K562 (cell line): Measurements from ENCODE around the gene UBXN11. TPM values are rescaled to one million over a fixed set of nuclear protein-coding genes. Genes with fewer than 3 reads are reported as not detected.

Experiments
- ARID1B ChIP-seq: fragments of 450-650 bp; IDR thresholded peaks from 2 replicates; pipeline ENCODE4 v1.6.1; 2016; ENCODE audit warnings: antibody characterized with exemption, mild to moderate bottlenecking, inconsistent platforms
- BACH1 ChIP-seq: fragments of 200-800 bp; sonication (Bioruptor generic); IDR thresholded peaks from 2 replicates; pipeline ENCODE4 v1.6.1; 2016; ENCODE audit warnings: missing genetic modification characterization, missing compliant biosample characterization
- EP300 ChIP-seq: IDR thresholded peaks from 2 replicates; pipeline ENCODE4 v1.6.1; 2012; ENCODE audit warnings: low read length, improper control_type of control experiment
- FOSL1 ChIP-seq: fragments of 200-800 bp; sonication (Bioruptor generic); conservative IDR thresholded peaks from 2 replicates; pipeline ENCODE4 v1.6.1; 2016; ENCODE audit warnings: missing genetic modification characterization, missing compliant biosample characterization
- HDAC6 ChIP-seq: IDR thresholded peaks from 2 replicates; pipeline ENCODE4 v1.6.1; 2012; ENCODE audit warnings: low read depth, mild to moderate bottlenecking, control low read depth, inconsistent platforms, low read length, moderate library complexity
- HOXB6 ChIP-seq: fragments of 250-450 bp; sonication (Bioruptor Pico); IDR thresholded peaks from 2 replicates; pipeline ENCODE4 v1.5.1; 2022; ENCODE audit warnings: mild to moderate bottlenecking, borderline replicate concordance
- ILF3 ChIP-seq: fragments of 450-650 bp; IDR thresholded peaks from 2 replicates; pipeline ENCODE4 v1.6.1; 2018; ENCODE audit warnings: antibody characterized with exemption, mild to moderate bottlenecking, moderate library complexity, borderline replicate concordance
- LCOR ChIP-seq: sonication (generic); formaldehyde crosslinking; IDR thresholded peaks from 2 replicates; pipeline ENCODE4 v1.8.0; 2022; ENCODE audit warnings: mild to moderate bottlenecking, missing genetic modification reagents
- MAFF ChIP-seq: IDR thresholded peaks from 2 replicates; pipeline ENCODE4 v1.6.1; 2012; ENCODE audit warnings: low read length, improper control_type of control experiment
- MAFG ChIP-seq: fragments of 450-650 bp; conservative IDR thresholded peaks from 2 replicates; pipeline ENCODE4 v1.6.1; 2016; ENCODE audit warnings: missing genetic modification characterization, missing compliant biosample characterization
- NFE2 ChIP-seq: IDR thresholded peaks from 2 replicates; pipeline ENCODE4 v1.6.1; 2014; ENCODE audit warnings: antibody characterized with exemption, low read depth
- NFE2L1 ChIP-seq: fragments of 450-650 bp; IDR thresholded peaks from 2 replicates; pipeline ENCODE4 v1.6.1; 2016; ENCODE audit warnings: missing genetic modification characterization, low read depth, mild to moderate bottlenecking, missing compliant biosample characterization, moderate library complexity, borderline replicate concordance
- NR2C2 ChIP-seq, 2 experiments: fragments of 200-800 bp in 1 of 2; sonication (Bioruptor generic) in 1 of 2; sonication (generic) in 1 of 2; formaldehyde crosslinking in 1 of 2; IDR thresholded peaks; 2 replicates each; pipeline versions ENCODE4 v1.6.1 to v1.8.0; 2016 to 2022; ENCODE audit warnings: mild to moderate bottlenecking in 1 of 2, missing compliant biosample characterization in 1 of 2, missing genetic modification characterization in 1 of 2, missing genetic modification reagents in 1 of 2
- NR3C1 ChIP-seq: sonication (generic); formaldehyde crosslinking; IDR thresholded peaks from 2 replicates; pipeline ENCODE4 v1.8.1; 2022; ENCODE audit warnings: missing genetic modification reagents
- PHF8 ChIP-seq: fragments of 200-600 bp; sonication (generic); IDR thresholded peaks from 2 replicates; pipeline ENCODE4 v1.6.1; 2012; ENCODE audit warnings: mixed run types, mild to moderate bottlenecking, inconsistent platforms, low read length, moderate library complexity, borderline replicate concordance
- PYGO2 ChIP-seq: fragments of 450-650 bp; IDR thresholded peaks from 2 replicates; pipeline ENCODE4 v1.6.1; 2016; ENCODE audit warnings: mild to moderate bottlenecking, missing genetic modification characterization, moderate library complexity, missing compliant biosample characterization
- RAD51 ChIP-seq: fragments of 450-650 bp; IDR thresholded peaks from 2 replicates; pipeline ENCODE4 v1.7.1; 2016; ENCODE audit warnings: low read depth, mild to moderate bottlenecking, borderline replicate concordance
- SMAD3 ChIP-seq: fragments of 450-650 bp; formaldehyde crosslinking; conservative IDR thresholded peaks from 2 replicates; pipeline ENCODE4 v1.4.0; 2020; ENCODE audit warnings: mild to moderate bottlenecking
- SMARCE1 ChIP-seq: fragments of 450-650 bp; IDR thresholded peaks from 2 replicates; pipeline ENCODE4 v1.7.1; 2016; ENCODE audit warnings: mild to moderate bottlenecking
- SMC3 ChIP-seq: conservative IDR thresholded peaks from 2 replicates; pipeline ENCODE4 v1.6.1; 2011; ENCODE audit warnings: low read depth, low read length, improper control_type of control experiment; ENCODE audit not compliant: insufficient read depth
- TAL1 ChIP-seq: fragments of 450-650 bp; IDR thresholded peaks from 2 replicates; pipeline ENCODE4 v1.6.1; 2016; ENCODE audit warnings: mild to moderate bottlenecking
- TEAD1 ChIP-seq, 2 experiments: fragments of 450-650 bp in 1 of 2; sonication (generic) in 1 of 2; formaldehyde crosslinking; IDR thresholded peaks; 2 replicates each; pipeline versions ENCODE4 v1.4.0 to v1.8.0; 2020 to 2022; ENCODE audit warnings: mild to moderate bottlenecking in 2 of 2, missing genetic modification reagents in 1 of 2
- TFAM ChIP-seq: fragments of 250-450 bp; sonication (Bioruptor Pico); conservative IDR thresholded peaks from 2 replicates; pipeline ENCODE4 v1.5.0; 2021; ENCODE audit warnings: mild to moderate bottlenecking, moderate library complexity
- YBX1 ChIP-seq: fragments of 450-650 bp; IDR thresholded peaks from 2 replicates; pipeline ENCODE4 v1.7.1; 2016; ENCODE audit warnings: mild to moderate bottlenecking
- ZKSCAN1 ChIP-seq: fragments of 150-350 bp; IDR thresholded peaks from 2 replicates; pipeline ENCODE4 v1.6.1; 2016; ENCODE audit warnings: low read depth, low read length
- ZNF12 ChIP-seq: sonication (generic); formaldehyde crosslinking; IDR thresholded peaks from 2 replicates; pipeline ENCODE4 v1.4.0; 2020; ENCODE audit warnings: mild to moderate bottlenecking, missing genetic modification reagents
- ZNF3 ChIP-seq: fragments of 250-450 bp; sonication (Bioruptor Pico); IDR thresholded peaks from 2 replicates; pipeline ENCODE4 v1.5.0; 2021; ENCODE audit warnings: mild to moderate bottlenecking, moderate library complexity
- polyA plus RNA-seq, 8 experiments: library from polyadenylated mRNA; depleted of rRNA in 4 of 8; stranded (reverse) in 5 of 8; unstranded in 3 of 8; fragments of >200 nt; fragmentation: Nextera tagmentation in 2 of 8; fragmentation: Illumina TruSeq in 1 of 8; extraction: Ambion mirVana in 2 of 8; extraction: Trizol in 1 of 8; gene quantifications; 2 replicates each; pipeline versions ENCODE4 v1.2.1 to v1.2.3, GENCODE V29; 2011 to 2014; ENCODE audit warnings: inconsistent platforms in 1 of 8, missing spikeins in 1 of 8
- total RNA-seq, 7 experiments: library from RNA; depleted of rRNA in 6 of 7; stranded (reverse); fragments of >200 nt in 6 of 7; fragmentation: Illumina TruSeq in 2 of 7; extraction: Trizol in 2 of 7; gene quantifications; 2 replicates each; pipeline versions ENCODE4 v1.2.1 to v1.2.3, GENCODE V29; 2011 to 2021; ENCODE audit warnings: low replicate concordance in 1 of 7
- TF ChIP-seq, protein P1 (sequence below): fragments of 250-450 bp; sonication (Bioruptor Pico); IDR thresholded peaks from 2 replicates; pipeline ENCODE4 v1.8.0; 2021; ENCODE audit warnings: mild to moderate bottlenecking, moderate library complexity
- TF ChIP-seq, protein P2 (sequence below): fragments of 450-650 bp; IDR thresholded peaks from 2 replicates; pipeline ENCODE4 v1.6.1; 2016; ENCODE audit warnings: missing biosample characterization, missing genetic modification characterization

The UBXN11 gene
- total and polyA plus RNA-seq, 9 of the 15 experiments (the other 6 are each of a cell fraction or from before 2014, with no cell fraction given): 0.48 to 34.3 (median 11.3) TPM

DNA sequence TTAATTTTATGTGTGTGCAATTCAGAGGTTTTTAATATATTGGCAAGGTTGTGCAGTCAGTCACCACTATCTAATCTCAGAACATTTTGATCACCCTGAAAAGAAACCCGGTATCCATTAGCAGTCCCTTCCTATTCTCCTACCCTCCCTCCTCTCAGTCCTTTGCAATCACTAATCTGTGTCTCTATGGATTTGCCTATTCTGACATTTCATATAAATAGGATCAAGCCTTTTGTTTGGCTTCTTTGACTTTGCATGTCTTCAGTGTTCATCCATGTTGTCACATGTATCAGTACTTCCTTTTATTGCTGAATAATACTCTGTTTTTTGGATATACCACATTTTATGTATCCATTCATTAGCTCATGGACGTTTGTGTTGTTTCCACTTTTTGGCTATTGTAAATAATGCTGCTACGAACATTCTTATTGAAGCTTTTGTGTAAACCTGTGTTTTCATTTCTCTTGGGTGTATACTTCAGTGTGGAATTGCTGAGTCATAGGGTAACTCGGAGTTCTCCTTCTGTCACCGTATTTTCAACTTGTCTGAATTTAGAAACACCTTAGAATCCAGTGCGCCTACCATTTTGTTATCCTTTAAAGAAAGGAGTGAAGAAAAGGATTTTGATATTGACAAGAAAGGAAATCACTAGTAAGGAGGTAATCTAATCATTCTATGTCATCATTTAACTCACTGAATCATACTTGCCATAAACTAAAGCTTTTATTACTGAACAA, 69.0 kb downstream of the UBXN11 start (continued):
- TF ChIP-seq, protein P1, sequence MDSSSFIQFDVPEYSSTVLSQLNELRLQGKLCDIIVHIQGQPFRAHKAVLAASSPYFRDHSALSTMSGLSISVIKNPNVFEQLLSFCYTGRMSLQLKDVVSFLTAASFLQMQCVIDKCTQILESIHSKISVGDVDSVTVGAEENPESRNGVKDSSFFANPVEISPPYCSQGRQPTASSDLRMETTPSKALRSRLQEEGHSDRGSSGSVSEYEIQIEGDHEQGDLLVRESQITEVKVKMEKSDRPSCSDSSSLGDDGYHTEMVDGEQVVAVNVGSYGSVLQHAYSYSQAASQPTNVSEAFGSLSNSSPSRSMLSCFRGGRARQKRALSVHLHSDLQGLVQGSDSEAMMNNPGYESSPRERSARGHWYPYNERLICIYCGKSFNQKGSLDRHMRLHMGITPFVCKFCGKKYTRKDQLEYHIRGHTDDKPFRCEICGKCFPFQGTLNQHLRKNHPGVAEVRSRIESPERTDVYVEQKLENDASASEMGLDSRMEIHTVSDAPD (CRISPR knock-in tag): 0 out of 2 replicates have a peak, but pooled peaks have one; percentile 18
- TF ChIP-seq, protein P2, sequence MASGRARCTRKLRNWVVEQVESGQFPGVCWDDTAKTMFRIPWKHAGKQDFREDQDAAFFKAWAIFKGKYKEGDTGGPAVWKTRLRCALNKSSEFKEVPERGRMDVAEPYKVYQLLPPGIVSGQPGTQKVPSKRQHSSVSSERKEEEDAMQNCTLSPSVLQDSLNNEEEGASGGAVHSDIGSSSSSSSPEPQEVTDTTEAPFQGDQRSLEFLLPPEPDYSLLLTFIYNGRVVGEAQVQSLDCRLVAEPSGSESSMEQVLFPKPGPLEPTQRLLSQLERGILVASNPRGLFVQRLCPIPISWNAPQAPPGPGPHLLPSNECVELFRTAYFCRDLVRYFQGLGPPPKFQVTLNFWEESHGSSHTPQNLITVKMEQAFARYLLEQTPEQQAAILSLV (tag): no peak
- peak; percentile 77 for TF ChIP-seq ARID1B
- peak; percentile 69; the same call in 1 of the 2 replicates for TF ChIP-seq ILF3
- no peak for TF ChIP-seq HDAC6
- TF ChIP-seq PYGO2 (tag): no peak
- TF ChIP-seq SMAD3 (CRISPR knock-in tag): 0 out of 2 replicates have a peak, but pooled peaks have one; percentile 45
- peak; percentile 100 for TF ChIP-seq MAFG (tag)
- no peak for TF ChIP-seq NR3C1
- TF ChIP-seq ZNF3 (CRISPR knock-in tag): no peak
- no peak for TF ChIP-seq PHF8
- TF ChIP-seq SMC3: no peak
- no peak for TF ChIP-seq YBX1
- TF ChIP-seq TEAD1 (CRISPR knock-in tag; IDR thresholded peaks at IDR 0.05): peak in 1 of 2 experiments; percentile 5; a peak in 1 of 4 replicates
- 0 out of 2 replicates have a peak, but pooled peaks have one; percentile 12 for TF ChIP-seq RAD51
- TF ChIP-seq MAFF: peak; percentile 98
- peak; percentile 99 for TF ChIP-seq NFE2L1 (tag)
- no peak for TF ChIP-seq LCOR (CRISPR knock-in tag)
- peak; percentile 99 for TF ChIP-seq BACH1 (tag)
- TF ChIP-seq TFAM (CRISPR knock-in tag): no peak
- no peak for TF ChIP-seq TAL1
- peak; percentile 100 for TF ChIP-seq NFE2
- peak; percentile 54 for TF ChIP-seq EP300
- peak; percentile 91 for TF ChIP-seq SMARCE1
- no peak for TF ChIP-seq HOXB6
- no peak for TF ChIP-seq ZKSCAN1
- peak; percentile 84 for TF ChIP-seq FOSL1 (tag)
- TF ChIP-seq NR2C2 (CRISPR knock-in tag; IDR thresholded peaks at IDR 0.05): no peak
- peak; percentile 17; the same call in 1 of the 2 replicates for TF ChIP-seq NR2C2 (tag; IDR thresholded peaks at IDR 0.05)
- TF ChIP-seq ZNF12 (CRISPR knock-in tag): no peak
